Motor neuron (in vitro differentiated cells): ENCODE measurements around the gene MRPL58. TPM values are rescaled to one million over a fixed set of nuclear protein-coding genes. Genes with fewer than 3 reads are reported as not detected.
"Not testable (repeated sequence)": the region's sequence is repeated elsewhere in the genome, so short reads cannot be mapped to it uniquely, and the experiment has no call there.

Experiments
- ATAC-seq, 8 experiments: fragments of 200-7000 bp; cut with Tn5 transposase; replicated peaks in 6 of 8; 2 replicates each; pipeline ENCODE4 v1.8.0; 2021; ENCODE audit warnings: mild to moderate bottlenecking in 8 of 8, moderate library complexity in 8 of 8
- H3K27ac ChIP-seq, 2 donors: fragments of 250-450 bp; sonication (Bioruptor Pico); 2 replicates each; pipeline ENCODE4 v1.9.0; 2021; ENCODE audit warnings: antibody characterized with exemption in 2 of 2, mild to moderate bottlenecking in 2 of 2, moderate library complexity in 1 of 2
- H3K4me1 ChIP-seq, 2 donors: fragments of 250-450 bp; sonication (Bioruptor Pico); replicated peaks in 1 of 2; 2 replicates each; pipeline ENCODE4 v1.6.1; 2021; ENCODE audit warnings: antibody characterized with exemption in 2 of 2, mild to moderate bottlenecking in 2 of 2, moderate library complexity in 1 of 2
- H3K4me3 ChIP-seq, 5 donors: fragments of 250-450 bp; sonication (Bioruptor Pico); 2 replicates each; pipeline ENCODE4 v1.9.0; 2021; ENCODE audit warnings: antibody characterized with exemption in 5 of 5, mild to moderate bottlenecking in 5 of 5, moderate library complexity in 4 of 5
- WGBS, 10 experiments: fragments of 450-650 bp; shearing (Covaris generic); methylation state at CpG; one replicate each; pipeline ENCODE4 v1.0.0; 2022; 5-methylcytosine and 5-hydroxymethylcytosine counted together
- in situ Hi-C, 9 experiments: fragments of 400-800 bp; cut with MboI; loops; one replicate each; pipeline ENCODE4 v1.15.0; 2021; ENCODE audit warnings: low sequenced_read_pairs in 9 of 9, low pct_unique_long_range_greater_than_20kb in 2 of 9; ENCODE audit not compliant: unreplicated experiment in 9 of 9
- total RNA-seq, 8 experiments: library from RNA; unstranded; fragments of 300-600 nt; gene quantifications; 2 replicates each; pipeline versions ENCODE4 v1.2.3 to v1.2.4, GENCODE V29; 2022

Gene MRPL58
- total RNA-seq, 8 experiments from 2014 or later, result 27.6 to 52.5 (median 34.8) TPM

- ATAC-seq, result peak in 7 of 8 experiments; percentile 2 to 48 (median 21)
- peaks cover 3 to 9% of the 10 kb centered on the region in 2 donors for H3K4me1 ChIP-seq
- in situ Hi-C loops, result no loop called here
- peak overlapping the region; percentile 42 to 51 for H3K27ac ChIP-seq
- peak overlapping the region; percentile 63 to 80 (median 68) for H3K4me3 ChIP-seq
- 0 to 100% (median 40%) methylated on average over 1 to 6 of the region's 10 CpGs for WGBS, 10 experiments
Measured at GRCh38 chr17:75031972-75032719, 19.7 kb downstream of the MRPL58 start.

- ATAC-seq, result no peak
- 0 to 88% (median 14%) methylated on average over 1 to 8 of the region's 13 CpGs; no CpG with 5 or more reads in 1 of the 10 experiments for WGBS, 10 experiments
- in situ Hi-C loops, result no loop called here
- Histone ChIP-seq H3K27ac (no peak overlapping the region), H3K4me3 (peak overlapping the region; percentile 63 to 80 (median 68)), H3K4me1 (peaks cover 3 to 9% of the 10 kb centered on the region in 2 donors)
Measured at GRCh38 chr17:75032720-75033280, 20.3 kb downstream of the MRPL58 start.

- Histone ChIP-seq H3K27ac (peak overlapping the region; percentile 89 to 90), H3K4me3 (peak overlapping the region; percentile 63 to 80 (median 68)), H3K4me1 (peaks cover 3 to 9% of the 10 kb centered on the region in 2 donors)
- in situ Hi-C loops, result no loop called here
- ATAC-seq, result peak; percentile 37 to 72 (median 69)
- 0 to 10% (median 0%) methylated on average over 1 to 8 of the region's 36 CpGs; no CpG with 5 or more reads in 2 of the 10 experiments for WGBS, 10 experiments
Measured at GRCh38 chr17:75033346-75034235, 21.1 kb downstream of the MRPL58 start.

DNA sequence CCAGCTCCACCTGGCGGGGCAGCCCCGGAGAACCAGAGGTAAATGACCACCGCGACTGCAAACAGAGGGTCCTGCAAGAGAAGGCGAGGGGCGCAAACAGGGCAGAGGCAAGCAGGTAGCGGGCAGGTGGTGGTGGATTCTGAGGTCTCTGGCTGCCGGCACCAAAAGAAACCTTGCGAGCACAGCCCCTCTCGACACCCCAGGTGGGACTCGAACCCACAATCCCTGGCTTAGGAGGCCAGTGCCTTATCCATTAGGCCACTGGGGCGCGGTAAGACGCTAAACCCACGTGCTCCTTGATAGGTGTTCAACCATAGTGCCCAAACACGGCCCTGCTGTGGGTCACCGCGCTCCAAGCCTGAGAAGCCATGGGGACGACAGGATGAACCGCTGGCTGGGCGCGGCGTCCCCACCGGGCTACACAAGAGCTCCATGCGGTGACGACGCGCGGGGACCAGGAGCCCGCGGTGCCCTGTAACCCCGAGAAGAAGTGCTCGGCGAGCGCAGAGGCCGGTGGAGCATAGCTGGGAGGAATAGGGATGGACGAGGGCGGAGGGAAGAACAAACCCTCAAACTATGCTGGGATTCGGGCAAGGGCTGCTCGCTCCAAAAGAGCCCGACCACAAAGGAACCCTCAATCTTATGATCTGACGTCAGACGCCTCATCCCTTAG, 21.9 kb downstream of the MRPL58 start:
- peak overlapping the region; percentile 89 to 90 for H3K27ac ChIP-seq
- in situ Hi-C loops, result no loop called here
- peak overlapping the region; percentile 63 to 80 (median 68) for H3K4me3 ChIP-seq
- H3K4me1 ChIP-seq, result peaks cover 3 to 9% of the 10 kb centered on the region in 2 donors
- 0 to 20% (median 2%) methylated on average over 1 to 6 of the region's 43 CpGs; no CpG with 5 or more reads in 6 of the 10 experiments for WGBS, 10 experiments
- ATAC-seq, result peak; percentile 46 to 71 (median 62)

GRCh38 chr17:75036643-75037268, 24.3 kb downstream of the MRPL58 start:
- H3K27ac ChIP-seq, result no peak overlapping the region
- H3K4me1 ChIP-seq, result peaks cover 3 to 9% of the 10 kb centered on the region in 2 donors
- 60 to 100% (median 79%) methylated on average over 1 to 11 of the region's 27 CpGs for WGBS, 10 experiments
- no peak overlapping the region for H3K4me3 ChIP-seq
- peak in 3 of 8 experiments; percentile 2 to 11 (median 10) for ATAC-seq
- in situ Hi-C loops, result no loop called here

GRCh38 chr17:75039238-75039637, 26.8 kb downstream of the MRPL58 start:
- H3K27ac ChIP-seq, result no peak overlapping the region
- 80 to 100% (median 100%) methylated on average over 1 to 4 of the region's 5 CpGs; no CpG with 5 or more reads in 1 of the 10 experiments for WGBS, 10 experiments
- no peak for ATAC-seq

GRCh38 chr17:75041656-75042280, 29.3 kb downstream of the MRPL58 start:
- no peak for ATAC-seq
- H3K27ac ChIP-seq, result no peak overlapping the region
- in situ Hi-C loops, result no loop called here
- 40 to 100% (median 78%) methylated on average over 1 to 9 of the region's 12 CpGs; no CpG with 5 or more reads in 1 of the 10 experiments for WGBS, 10 experiments
- H3K4me3 ChIP-seq, result no peak overlapping the region
- peaks cover 6 to 7% of the 10 kb centered on the region in 2 donors for H3K4me1 ChIP-seq

More at GRCh38 chr17:75039238-75039637, 26.8 kb downstream of the MRPL58 start:
- in situ Hi-C loops, result no loop called here
- Histone ChIP-seq H3K4me3 (no peak overlapping the region), H3K4me1 (peaks cover 0 to 6% of the 10 kb centered on the region in 2 donors)

- 40 to 85% (median 47%) methylated on average over 2 to 3 of the region's 5 CpGs; no CpG with 5 or more reads in 2 of the 10 experiments for WGBS, 10 experiments
- ATAC-seq, H3K27ac ChIP-seq, in situ Hi-C loops, H3K4me3 ChIP-seq: not testable (repeated sequence)
- H3K4me1 ChIP-seq, result peaks cover 10 to 12% of the 10 kb centered on the region in 2 donors
Measured at GRCh38 chr17:75043789-75044188, 31.3 kb downstream of the MRPL58 start.

GRCh38 chr17:75044716-75045115, 32.2 kb downstream of the MRPL58 start:
- in situ Hi-C loops, result no loop called here
- Histone ChIP-seq H3K4me3 (no peak overlapping the region), H3K27ac (no peak overlapping the region), H3K4me1 (peaks cover 10 to 13% of the 10 kb centered on the region in 2 donors)
- ATAC-seq, result no peak
- WGBS, 10 experiments, result 59 to 100% (median 86%) methylated on average over 1 to 6 of the region's 7 CpGs; no CpG with 5 or more reads in 3 of the 10 experiments

DNA sequence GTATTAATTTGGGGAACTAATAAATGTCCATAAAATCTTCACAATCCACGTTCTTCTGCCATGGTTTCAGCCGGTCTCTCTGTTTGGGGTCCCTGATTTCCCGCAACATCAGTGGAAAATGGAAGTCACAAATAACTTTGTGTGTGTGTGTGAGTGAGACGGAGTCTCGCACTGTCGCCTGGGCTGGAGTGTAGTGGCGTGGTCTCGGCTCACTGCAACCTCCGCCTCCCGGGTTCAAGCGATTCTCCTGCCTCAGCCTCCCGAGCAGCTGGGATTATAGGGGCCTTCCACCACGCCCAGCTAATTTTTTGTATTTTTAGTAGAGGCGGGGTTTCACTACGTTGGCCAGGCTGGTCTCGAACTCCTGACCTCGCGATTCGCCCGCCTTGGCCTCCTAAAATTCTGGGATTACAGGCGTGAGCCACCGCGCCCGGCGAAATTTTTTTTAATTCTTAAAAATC, 33.5 kb downstream of the MRPL58 start:
- 0 to 40% (median 1%) methylated on average over 2 to 14 of the region's 25 CpGs; no CpG with 5 or more reads in 4 of the 10 experiments for WGBS, 10 experiments
- Histone ChIP-seq H3K4me1 (peaks cover 10 to 13% of the 10 kb centered on the region in 2 donors), H3K27ac (peak overlapping the region; percentile 70 to 93), H3K4me3 (peak overlapping the region; percentile 78 to 99 (median 88))
- ATAC-seq, in situ Hi-C loops: not testable (repeated sequence)
